Posterior cingulate gyrus (tissue), 11 donors: ENCODE results near the gene TPRG1.

Source experiments
- DNase-seq, 10 donors: peaks; one replicate each; pipeline versions ENCODE4 v3.0.0 to v3.0.0-alpha.2; 2020 to 2021; ENCODE audit warnings: mixed read lengths in 3 of 10
- intact Hi-C: fragments of 100-400 bp; cut with DNase I; formaldehyde crosslinking; loops from one replicate; pipeline ENCODE4 v1.15.1; 2023

TPRG1 gene

DNA sequence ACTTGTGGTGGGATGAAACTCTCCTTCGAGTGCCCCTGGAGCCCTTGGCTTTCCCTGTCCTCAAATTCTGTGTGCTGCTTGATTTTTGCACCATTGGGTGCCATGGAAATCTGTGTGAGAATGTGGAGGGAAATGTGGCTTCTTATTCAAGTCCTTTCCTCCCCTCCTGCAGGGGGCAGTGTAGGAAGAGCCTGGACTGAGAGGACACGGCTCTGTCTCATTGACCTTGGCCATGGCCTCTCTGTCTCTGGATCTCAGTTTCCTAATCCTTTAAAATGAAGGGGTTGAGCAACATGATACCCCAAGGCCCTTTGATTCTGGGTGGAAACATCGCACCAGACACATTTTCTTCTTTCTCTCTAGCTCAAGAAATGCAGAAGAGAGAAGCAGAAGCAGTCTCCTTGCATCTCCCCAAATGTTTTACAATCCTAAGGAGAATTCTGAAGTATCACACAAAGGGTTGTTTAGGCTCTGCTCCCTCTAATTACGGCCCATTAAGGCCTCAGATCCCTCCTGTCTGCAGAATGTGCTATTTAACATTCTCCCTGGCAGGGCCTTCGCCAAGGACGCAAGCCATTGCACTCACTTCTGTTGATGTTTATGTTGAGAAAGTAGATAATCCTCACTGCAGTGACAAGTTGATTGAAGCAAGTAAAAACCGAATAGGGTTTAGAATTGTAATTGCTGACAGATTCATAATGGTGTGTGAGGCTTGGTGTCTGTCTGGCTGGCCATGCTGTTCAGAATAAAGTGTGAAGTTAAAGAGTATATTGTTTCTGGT is 169.1 kb downstream of the TPRG1 start:
- no peak for DNase-seq
- intact Hi-C loops: loop anchor here (1.0 kb wide), 1 partner anchor 20 kb away; no protein-coding TSS in a partner anchor

DNA sequence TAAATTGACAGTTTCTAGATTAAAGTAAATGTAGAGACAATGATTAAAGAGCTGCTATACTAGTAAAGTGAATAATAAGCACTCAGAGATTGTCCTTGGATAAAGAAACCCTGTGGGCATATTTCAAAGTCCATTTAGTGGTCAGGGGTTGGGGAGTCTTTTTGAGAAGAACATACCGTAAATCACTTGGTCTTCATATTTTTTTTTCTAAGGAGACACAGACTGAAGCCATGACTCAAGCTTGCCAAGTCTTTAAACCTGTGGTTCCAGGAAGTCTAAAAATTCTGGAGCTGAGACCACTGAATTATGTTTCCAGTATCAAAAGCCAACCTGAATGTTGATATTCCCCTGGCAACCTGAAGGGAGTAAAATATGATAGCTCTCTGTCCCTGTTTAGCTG is 171.0 kb downstream of the TPRG1 start:
- DNase-seq: no peak
- intact Hi-C loops: no loop called here

DNA sequence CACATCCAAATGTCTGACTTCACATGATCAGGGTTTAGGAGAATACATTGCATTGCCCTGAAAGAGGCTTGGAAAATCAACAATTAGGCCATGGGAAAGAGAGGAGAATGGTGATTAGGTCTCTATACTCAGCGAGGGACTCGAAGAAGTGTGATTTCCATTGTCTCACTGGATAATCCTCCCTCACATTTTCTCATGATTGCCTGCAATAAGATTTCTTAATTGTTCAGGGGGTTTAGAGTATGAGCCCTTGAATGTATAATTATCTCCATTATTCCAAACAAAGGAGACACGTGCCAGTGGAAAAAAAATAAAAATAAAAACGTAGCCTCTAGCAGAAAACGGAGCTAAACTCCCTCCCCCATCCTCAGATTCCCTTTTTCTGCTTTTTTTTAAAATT is 173.2 kb downstream of the TPRG1 start:
- intact Hi-C loops: no loop called here
- DNase-seq: no peak

DNA sequence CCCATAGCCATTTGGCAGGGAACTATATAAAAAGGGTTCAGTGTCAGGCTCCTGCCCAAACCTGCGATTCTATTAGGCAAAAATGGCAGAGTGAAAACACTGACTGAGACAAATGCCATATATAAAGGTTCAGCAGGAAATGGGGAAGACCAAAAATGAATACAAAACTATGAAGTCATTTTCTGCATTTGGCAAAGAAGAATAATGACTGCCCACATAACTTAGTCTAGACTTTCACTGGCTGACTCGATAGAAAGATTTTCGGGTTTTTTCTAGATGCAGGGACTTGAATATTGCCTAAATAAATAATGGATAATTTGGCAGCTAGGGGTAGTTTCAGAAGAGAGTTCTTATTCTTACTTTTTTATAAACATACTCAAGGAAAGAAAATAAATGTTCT is 178.0 kb downstream of the TPRG1 start:
- intact Hi-C loops: no loop called here
- no peak for DNase-seq

DNA sequence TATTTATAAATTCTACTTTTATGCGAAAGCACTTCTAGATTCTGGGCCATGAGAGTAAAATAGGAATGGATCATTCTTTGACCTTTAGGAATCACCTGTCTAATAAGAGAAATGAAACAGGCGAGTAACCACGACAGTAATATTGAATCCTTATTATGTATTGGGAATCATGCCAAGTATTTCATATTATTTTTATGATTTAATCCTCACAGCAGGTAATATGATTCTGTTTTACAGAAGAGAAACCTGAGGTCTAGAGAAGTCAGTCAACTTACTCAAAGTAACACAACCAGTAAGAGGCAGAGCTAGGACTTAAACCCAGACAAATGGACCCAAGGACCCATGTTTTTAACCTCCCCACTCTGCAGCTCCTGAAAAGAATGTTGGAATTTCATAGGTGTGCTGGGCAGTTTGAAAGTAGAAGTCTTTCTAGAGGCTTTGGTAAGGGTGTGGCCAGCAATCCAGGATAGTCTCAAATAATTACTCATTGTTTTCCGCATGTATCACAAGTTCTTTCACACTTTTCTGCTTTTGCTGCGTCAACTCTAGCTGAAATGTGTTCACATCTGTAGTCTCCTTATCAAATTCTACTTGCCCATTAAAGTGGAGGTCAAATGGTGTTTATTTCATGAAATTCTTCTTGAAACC is 181.7 kb downstream of the TPRG1 start:
- DNase-seq: no peak
- intact Hi-C loops: no loop called here

DNA sequence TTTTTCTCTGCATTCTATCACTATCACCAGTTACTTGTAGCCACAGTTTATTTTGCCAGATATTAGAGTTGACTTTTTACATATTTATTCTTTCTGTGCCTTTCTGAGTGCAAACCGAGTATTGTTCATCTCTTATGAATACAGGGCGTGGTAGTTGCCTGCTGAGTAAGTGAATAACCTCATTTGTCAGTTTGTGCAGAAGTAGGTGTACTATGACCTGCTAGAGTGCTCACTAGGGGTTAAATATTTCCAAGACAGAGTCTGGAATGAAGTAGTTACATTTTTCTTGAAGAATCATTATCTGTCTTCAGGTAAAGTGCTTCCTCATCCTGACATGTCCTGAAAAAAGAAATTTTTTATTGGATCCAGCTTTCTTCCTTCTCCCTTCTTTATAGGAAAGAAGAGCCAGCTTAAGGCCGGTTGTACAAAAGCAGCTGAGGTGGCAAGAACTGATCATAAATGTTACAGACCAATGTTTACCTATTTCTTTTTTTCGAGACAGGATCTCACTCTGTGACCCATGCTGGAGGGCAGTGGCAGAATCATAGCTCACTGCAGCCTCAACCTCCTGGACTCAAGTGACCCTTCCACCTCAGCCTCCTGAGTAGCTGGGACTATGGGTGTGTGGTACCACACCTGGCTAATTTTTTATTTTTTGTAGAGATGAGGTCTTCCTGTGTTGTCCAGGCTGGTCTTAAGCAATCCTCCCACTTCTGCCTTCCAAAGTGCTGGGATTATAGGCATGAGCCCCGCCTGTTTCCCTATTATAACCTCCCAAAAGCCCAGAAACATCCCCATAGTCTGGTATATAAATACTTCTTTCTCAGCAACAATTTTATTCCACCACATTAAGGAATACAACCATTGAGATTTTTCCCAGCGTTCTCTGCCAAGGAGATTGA is 182.5 kb downstream of the TPRG1 start:
- intact Hi-C loops: no loop called here

DNA sequence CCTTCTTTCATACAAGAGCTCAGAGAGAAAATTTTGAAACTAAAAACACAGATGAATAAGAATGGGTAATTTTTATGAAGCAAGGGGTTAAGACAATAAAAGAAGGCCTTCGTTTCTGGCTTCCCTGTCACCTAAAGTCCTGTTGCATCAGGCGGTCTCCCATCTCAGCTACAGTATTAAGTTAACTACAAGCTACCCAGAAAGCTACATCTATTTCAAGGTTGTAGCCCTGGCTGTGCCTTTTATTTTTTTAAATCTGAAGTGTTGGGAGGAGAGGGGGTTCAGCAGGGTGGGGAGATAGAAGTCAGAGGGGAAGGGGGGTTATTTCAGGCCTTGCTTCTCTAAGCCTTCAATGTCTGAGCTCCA is 183.3 kb downstream of the TPRG1 start:
- no peak for DNase-seq
- intact Hi-C loops: no loop called here

More for the DNA sequence above, 182.5 kb downstream of the TPRG1 start:
- DNase-seq: no peak

DNA sequence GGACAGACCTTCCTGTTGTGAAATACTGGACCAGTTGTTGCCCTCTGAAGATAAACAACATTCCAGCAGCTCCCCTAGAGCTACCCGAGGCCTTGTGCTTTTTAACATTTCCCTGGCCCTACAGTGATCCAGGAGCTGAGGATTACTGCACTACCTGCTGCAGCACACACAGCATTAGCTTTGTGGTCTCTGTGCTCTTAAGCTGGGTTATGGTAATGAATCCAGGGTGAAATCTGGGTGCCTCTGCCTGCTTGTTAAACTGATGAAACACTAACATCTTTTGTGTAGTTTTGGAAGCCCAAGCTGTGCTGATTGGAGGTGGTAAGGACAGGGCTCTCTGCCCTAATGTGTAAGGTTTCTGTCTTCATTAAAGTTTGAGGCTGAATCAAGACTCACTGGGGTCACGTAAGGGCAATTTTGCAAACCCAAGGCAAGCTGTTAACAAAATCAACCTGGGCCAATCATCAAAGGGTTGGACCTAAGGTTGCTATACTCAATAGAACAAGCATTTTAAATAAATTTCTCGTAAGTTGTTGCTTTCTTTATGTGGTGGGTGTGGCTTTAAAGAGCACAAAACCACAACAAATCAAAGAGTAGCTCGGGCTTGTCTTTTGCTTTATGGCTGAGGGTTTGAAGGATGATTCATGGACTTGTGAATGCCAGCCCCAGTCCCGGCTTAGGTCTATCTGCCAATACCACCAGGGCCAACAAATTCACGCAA is 183.9 kb downstream of the TPRG1 start:
- DNase-seq: no peak
- intact Hi-C loops: no loop called here

DNA sequence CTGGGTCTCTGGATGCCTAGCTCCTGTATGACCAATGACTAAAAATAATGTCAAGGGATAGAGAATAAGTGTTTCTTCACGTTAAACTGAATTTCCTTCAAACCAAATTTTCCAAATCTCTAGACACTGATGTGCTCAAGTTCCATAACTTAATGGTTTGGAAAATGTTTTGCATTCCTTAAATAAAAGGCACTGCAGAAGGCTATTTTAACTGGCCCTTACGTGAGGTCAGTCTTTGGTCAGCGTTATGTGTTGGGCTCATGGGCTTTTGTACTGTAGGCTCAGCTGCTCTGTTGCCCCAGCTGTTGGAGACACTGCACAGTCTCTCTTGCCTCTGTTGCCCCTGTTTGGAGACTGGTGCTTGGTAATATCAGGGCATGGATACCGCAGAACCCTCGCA is 188.5 kb downstream of the TPRG1 start:
- intact Hi-C loops: no loop called here
- no peak for DNase-seq

DNA sequence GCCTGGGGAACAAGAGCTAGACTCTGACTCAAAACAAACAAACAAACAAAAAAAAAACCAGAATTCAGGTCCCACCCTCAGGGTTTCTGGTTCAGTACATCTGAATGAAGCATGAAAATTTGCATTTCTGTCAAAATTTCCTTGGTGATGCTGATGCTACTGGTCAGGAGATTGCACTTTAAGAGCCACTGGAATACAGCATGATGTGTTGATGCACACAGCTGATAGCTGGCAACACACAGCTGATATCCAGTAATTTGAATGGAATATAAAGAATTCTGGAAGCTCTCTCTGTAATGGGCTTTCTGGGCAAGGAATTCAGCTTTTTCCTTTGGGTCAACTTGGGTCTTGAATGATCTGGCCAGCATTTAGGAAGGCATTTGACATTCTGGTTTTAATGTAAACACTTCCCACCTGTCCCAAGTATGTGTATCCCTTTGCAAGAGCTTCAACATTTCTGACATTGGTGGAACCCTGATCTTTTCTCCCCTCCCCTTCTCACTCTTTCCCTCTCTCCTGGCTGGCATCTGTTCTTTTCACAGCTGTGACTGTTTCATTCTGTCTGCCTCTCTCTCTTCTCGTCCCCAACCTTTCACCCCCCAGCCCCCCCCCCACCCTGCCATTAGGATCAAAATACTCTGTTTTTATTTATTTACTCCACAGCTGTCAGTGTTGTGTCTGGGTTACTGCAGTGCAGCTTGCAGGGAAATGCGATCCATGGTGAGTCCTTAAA is 189.5 kb downstream of the TPRG1 start:
- intact Hi-C loops: loop anchor here (1.0 kb wide), 1 partner anchor 21 kb away; no protein-coding TSS in a partner anchor
- DNase-seq: no peak

DNA sequence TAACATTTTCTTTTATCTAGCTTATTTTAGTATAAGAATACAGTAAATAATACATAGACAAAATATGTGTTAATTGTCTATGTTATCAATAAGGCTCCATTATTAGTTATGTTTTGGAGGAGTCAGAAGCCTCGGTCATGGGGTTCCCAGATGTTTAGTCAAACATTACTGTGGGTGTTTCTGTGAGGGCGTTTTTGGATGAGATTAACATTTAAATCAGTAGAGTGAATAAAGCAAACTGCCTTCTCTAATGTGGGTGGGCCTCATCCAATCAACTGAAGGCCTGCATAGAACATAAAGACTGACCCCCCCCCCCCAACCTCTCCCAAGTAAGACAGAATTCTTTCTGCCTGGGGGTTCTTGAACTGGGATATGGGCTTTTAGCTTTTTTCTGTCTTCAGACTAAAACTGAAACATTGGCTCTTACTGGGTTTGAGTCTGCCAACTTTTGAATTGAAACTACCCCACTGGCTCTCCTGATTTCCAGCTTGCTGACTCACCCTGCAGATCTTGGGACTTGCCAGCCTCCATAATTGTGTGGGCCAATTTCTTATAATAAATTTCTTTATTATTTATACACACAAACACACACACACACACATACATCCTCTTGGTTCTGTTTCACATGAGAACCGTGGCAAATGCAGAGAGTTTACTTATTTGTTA is 192.0 kb downstream of the TPRG1 start:
- intact Hi-C loops: no loop called here
- no peak for DNase-seq

DNA sequence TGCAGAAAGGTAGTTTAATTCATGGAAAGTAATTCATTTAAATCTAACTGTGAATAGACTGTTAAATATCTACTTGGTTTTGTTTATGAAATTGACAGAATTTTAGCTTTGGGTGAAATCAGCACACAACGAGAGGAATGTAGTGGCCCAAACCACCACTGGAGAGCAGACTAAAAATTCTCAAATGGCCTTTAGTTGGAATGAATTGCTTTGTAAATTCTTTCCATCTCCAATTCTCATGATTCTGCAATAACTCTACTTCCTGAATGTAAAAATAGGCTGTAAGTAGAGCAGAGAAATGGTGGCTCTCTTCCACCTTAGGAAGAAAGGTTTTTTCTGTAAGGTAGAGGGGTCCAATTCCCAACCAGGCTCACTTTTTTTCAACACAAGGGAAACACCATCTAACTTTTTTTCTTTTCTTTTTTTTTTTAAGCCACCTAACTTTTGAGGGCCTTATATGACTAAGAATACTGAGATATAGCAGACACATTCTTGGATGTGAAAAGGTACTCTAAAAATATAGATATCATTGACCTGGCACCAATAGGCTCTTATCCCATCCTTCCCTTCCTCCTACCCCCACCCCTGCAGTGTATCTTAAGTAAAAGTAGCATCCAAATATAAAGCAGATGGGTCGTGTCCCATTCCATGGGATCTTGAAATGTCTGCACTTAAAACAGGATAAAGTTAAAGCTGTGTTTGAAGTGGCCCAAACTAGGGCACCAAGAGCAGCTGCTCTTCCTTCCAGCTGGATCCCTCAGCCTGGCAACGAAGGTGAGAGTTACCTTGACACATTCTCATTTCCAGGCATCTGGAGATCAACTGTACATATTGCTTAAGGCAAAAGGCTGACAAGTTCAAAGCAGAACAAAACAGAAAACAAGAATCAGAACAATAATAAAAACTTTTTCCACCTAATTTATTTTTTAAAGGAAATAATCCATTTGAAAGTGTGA is 194.1 kb downstream of the TPRG1 start:
- intact Hi-C loops: no loop called here
- no peak for DNase-seq

DNA sequence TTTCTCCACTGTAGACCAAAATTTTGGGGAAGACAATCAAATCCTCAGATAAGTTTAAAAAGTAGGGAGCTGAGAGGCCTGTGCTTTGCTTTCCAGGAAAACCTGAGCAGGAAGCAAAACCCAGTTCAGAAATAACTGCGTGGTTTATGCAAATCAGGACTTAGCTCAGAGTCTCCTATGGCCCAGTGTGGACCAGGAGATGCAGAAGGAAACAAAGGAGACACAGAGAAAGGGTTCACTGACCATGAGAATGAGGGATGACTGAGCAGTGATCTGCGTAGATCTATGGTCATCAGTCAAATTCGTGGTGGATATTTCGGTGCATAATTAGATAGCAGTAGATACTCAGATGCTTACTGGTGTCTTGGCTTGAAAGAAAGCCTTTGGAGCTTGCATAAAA is 196.6 kb downstream of the TPRG1 start:
- DNase-seq: no peak
- intact Hi-C loops: no loop called here

DNA sequence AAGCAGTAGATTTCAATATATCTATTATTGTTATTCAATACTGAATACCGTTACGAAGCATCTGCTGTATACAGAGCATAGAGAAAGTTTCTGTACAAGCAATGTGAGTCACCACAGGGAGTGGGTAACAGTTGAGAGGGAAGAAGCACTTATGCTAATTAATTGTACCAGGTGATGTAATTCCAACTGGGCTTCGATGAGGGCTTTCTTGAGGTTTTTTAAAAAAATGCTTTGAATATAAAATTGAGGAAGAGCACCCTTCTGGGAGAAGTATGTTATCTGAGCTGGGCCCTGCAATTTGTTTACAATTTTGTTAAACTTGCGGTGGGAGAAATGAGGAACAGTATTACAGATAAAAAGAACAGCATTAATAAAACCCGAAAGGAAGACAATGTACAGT is 197.9 kb downstream of the TPRG1 start:
- intact Hi-C loops: no loop called here
- DNase-seq: no peak

DNA sequence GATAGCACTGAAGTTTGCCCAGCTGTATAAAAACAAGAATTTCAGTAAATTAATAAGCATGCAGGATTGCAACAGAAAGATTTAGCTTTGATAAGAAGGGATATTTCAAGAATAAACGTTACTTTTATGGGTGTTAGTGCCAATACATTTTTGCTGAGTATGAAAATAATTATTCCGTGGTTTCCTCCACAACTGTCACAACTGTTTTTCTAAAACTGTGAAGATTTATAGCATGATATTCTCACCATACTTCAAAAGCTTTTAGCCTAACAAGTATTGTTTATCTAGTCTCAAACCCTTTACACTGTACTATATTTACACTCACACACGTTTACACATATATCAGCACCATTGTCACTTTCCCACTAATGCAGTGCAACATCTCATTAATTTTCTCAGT is 200.5 kb downstream of the TPRG1 start:
- intact Hi-C loops: no loop called here
- no peak for DNase-seq
